ENCODE results near the gene ABCC3. TPM values are rescaled to one million over a fixed set of nuclear protein-coding genes. Genes with fewer than 3 reads are reported as not detected.

Gene ABCC3
- total RNA-seq, 1 experiment from 2014 or later = 66.2 TPM

DNA sequence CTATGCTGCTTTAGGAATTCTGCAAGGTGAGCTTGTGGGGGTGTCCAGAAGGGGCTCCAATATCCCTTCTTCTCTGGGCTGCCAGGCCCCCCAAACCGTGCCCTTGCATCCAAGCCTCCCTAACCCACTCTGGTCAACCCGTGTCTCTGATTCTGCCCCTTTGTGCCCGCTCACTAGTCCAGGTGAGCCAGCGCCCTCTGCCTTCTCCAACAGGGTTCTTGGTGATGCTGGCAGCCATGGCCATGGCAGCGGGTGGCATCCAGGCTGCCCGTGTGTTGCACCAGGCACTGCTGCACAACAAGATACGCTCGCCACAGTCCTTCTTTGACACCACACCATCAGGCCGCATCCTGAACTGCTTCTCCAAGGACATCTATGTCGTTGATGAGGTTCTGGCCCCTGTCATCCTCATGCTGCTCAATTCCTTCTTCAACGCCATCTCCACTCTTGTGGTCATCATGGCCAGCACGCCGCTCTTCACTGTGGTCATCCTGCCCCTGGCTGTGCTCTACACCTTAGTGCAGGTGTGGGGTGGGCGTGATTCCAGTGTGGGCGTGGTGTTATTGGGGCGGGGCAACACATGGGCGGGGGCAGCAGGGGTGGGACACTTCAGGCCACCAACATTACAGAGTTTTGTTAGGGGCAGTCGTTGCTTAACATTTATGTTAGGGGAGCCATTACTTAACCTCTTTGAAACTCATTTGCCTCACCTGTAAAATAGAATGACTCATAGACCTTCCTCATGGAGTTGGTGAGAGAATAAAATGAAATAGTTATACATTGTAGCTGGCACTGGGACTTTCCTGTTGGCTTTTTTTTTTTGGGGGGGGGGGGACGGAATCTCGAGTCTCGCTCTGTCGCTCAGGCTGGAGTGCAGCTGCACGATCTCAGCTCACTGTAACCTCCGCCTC is 41.6 kb downstream of the ABCC3 start:
- Histone ChIP-seq H3K4me2 (ENCODE audit: low read length) (peak overlapping the region; percentile 20; the same call in 1 of the 2 replicates), H3K36me3 (ENCODE audit: control insufficient read depth in 1 of 2, insufficient read depth in 2 of 2, low read length in 2 of 2) (no peaks in the 10 kb centered on the region), H3K9me3 (ENCODE audit: control insufficient read depth in 1 of 2, insufficient read depth in 1 of 2, low read depth in 1 of 2, low read length in 2 of 2) (no peaks in the 10 kb centered on the region), H3K27ac (ENCODE audit: low read depth, low read length) (no peak overlapping the region; the same call in 1 of the 2 replicates), H3K9me2 (ENCODE audit: insufficient read depth) (no peaks in the 10 kb centered on the region), H3K9ac (ENCODE audit: low read length) (no peak overlapping the region), H3K79me2 (ENCODE audit: insufficient read depth, low read length) (no peaks in the 10 kb centered on the region), H3K27me3 (ENCODE audit: insufficient read depth, low read length) (no peaks in the 10 kb centered on the region), H4K20me1 (ENCODE audit: insufficient read depth) (no peaks in the 10 kb centered on the region), H2AFZ (ENCODE audit: low read depth, low read length, poor library complexity, severe bottlenecking) (no peak overlapping the region), H3K4me1 (ENCODE audit: control insufficient read depth in 1 of 2, insufficient read depth in 2 of 2, low read length in 2 of 2) (peaks cover 16 to 41% of the 10 kb centered on the region in 2 experiments), H3K4me3 (replicated peaks in 1 of 2; ENCODE audit: low read depth in 1 of 2, low read length in 2 of 2) (no peak overlapping the region)
- ATAC-seq (0 out of 2 replicates have a peak, but pooled peaks have one; percentile 25), DNase-seq (ENCODE audit: low read depth, low spot score) (no peak)
- ChIA-PET CTCF (no interaction called here), POLR2A (interaction anchor here (0.7 to 0.9 kb wide), 2 partner anchors 9 to 37 kb away, joined by 3 to 4 read pairs; no protein-coding TSS in a partner anchor), RAD21 (ENCODE audit: low non-redundant PET in 1 of 2, low total read pairs in 2 of 2, uncharacterized antibody in 2 of 2, unreplicated experiment in 2 of 2) (no interaction called here)
- no peak for TF ChIP-seq SP1 (IDR thresholded peaks at IDR 0.05; ENCODE audit: low read depth)
- no peak for TF ChIP-seq POLR2A (IDR thresholded peaks at IDR 0.05; ENCODE audit: borderline replicate concordance, extremely low read depth, insufficient read depth, insufficient read length)
- TF ChIP-seq, protein P1, sequence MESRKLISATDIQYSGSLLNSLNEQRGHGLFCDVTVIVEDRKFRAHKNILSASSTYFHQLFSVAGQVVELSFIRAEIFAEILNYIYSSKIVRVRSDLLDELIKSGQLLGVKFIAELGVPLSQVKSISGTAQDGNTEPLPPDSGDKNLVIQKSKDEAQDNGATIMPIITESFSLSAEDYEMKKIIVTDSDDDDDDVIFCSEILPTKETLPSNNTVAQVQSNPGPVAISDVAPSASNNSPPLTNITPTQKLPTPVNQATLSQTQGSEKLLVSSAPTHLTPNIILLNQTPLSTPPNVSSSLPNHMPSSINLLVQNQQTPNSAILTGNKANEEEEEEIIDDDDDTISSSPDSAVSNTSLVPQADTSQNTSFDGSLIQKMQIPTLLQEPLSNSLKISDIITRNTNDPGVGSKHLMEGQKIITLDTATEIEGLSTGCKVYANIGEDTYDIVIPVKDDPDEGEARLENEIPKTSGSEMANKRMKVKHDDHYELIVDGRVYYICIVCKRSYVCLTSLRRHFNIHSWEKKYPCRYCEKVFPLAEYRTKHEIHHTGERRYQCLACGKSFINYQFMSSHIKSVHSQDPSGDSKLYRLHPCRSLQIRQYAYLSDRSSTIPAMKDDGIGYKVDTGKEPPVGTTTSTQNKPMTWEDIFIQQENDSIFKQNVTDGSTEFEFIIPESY (IDR thresholded peaks at IDR 0.05; ENCODE audit: extremely low read depth, insufficient replicate concordance, low read length) = no peak
- TF ChIP-seq SIN3A (IDR thresholded peaks at IDR 0.05; ENCODE audit: low read depth) = no peak
- no peak for TF ChIP-seq SRF (IDR thresholded peaks at IDR 0.05; ENCODE audit: low read depth)
- TF ChIP-seq EZH2 (IDR thresholded peaks at IDR 0.05) = no peak
- TF ChIP-seq POLR2AphosphoS5 (IDR thresholded peaks at IDR 0.05; ENCODE audit: low read depth, low read length) = no peak
- TF ChIP-seq, protein P2, sequence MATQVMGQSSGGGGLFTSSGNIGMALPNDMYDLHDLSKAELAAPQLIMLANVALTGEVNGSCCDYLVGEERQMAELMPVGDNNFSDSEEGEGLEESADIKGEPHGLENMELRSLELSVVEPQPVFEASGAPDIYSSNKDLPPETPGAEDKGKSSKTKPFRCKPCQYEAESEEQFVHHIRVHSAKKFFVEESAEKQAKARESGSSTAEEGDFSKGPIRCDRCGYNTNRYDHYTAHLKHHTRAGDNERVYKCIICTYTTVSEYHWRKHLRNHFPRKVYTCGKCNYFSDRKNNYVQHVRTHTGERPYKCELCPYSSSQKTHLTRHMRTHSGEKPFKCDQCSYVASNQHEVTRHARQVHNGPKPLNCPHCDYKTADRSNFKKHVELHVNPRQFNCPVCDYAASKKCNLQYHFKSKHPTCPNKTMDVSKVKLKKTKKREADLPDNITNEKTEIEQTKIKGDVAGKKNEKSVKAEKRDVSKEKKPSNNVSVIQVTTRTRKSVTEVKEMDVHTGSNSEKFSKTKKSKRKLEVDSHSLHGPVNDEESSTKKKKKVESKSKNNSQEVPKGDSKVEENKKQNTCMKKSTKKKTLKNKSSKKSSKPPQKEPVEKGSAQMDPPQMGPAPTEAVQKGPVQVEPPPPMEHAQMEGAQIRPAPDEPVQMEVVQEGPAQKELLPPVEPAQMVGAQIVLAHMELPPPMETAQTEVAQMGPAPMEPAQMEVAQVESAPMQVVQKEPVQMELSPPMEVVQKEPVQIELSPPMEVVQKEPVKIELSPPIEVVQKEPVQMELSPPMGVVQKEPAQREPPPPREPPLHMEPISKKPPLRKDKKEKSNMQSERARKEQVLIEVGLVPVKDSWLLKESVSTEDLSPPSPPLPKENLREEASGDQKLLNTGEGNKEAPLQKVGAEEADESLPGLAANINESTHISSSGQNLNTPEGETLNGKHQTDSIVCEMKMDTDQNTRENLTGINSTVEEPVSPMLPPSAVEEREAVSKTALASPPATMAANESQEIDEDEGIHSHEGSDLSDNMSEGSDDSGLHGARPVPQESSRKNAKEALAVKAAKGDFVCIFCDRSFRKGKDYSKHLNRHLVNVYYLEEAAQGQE (IDR thresholded peaks at IDR 0.05; ENCODE audit: low read depth) = no peak
- TF ChIP-seq FOSL1 (IDR thresholded peaks at IDR 0.05; ENCODE audit: low read depth) = no peak
- TF ChIP-seq ELF1 (IDR thresholded peaks at IDR 0.05; ENCODE audit: borderline replicate concordance, low read depth) = no peak
- no peak; the same call in none of the 2 replicates for TF ChIP-seq RAD21 (IDR thresholded peaks at IDR 0.05; ENCODE audit: low read depth)
- no peak for TF ChIP-seq TCF7L2 (IDR thresholded peaks at IDR 0.05; ENCODE audit: borderline replicate concordance, extremely low read depth, insufficient read depth, insufficient read length)
- no peak for TF ChIP-seq CEBPB (IDR thresholded peaks at IDR 0.05; ENCODE audit: low read depth)
- BruUV-seq (replicated peaks) = no TSS peak
- intact Hi-C loops (cut with micrococcal nuclease) = no loop called here
